ENCODE measurements around the gene GAPDH. TPM values are rescaled to one million over a fixed set of nuclear protein-coding genes. Genes with fewer than 3 reads are reported as not detected.

GAPDH gene
- total RNA-seq, 2 experiments from 2014 or later = 5,691 to 5,753 TPM

DNA sequence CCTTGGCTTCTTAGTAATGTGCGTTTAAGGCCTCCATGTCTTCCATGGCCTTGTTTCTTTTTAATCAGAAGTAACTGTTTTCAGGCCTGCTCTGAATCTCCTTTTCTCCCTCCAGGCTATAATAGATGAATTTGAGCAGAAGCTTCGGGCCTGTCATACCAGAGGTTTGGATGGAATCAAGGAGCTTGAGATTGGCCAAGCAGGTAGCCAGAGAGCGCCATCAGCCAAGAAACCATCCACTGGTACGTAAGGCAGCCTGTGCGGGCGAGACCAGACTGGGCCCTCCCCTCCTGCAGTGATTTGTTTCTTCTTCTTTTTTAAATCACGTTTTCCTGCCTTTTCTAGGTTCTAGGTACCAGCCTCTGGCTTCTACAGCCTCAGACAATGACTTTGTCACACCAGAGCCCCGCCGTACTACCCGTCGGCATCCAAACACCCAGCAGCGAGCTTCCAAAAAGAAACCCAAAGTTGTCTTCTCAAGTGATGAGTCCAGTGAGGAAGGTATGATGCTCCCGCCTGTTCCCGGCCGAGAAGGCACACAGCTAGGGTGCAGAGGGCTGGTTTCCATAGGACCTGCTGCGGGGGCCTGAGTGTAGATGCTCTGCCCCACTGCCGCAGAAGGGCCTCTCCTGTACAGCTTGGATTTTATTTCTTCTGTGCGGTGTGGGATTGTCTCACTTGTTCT is 3.6 kb upstream of the GAPDH start:
- no peak for DNase-seq
- Mint-ChIP-seq H3K4me3 (no peak overlapping the region), H3K27ac (peak overlapping the region; percentile 13), H3K27me3 (no peaks in the 10 kb centered on the region), H3K4me1 (peaks cover 24% of the 10 kb centered on the region), H3K9me3 (no peaks in the 10 kb centered on the region), H3K36me3 (ENCODE audit: low read depth) (peaks cover 90% of the 10 kb centered on the region)
- CTCF ChIA-PET = interaction anchor here (1.5 to 2.7 kb wide), 2 partner anchors 16 to 23 kb away, joined by 3 to 8 read pairs; no protein-coding TSS in a partner anchor
- POLR2A ChIA-PET = interaction anchor here (2.0 to 2.2 kb wide), 2 partner anchors 31 to 38 kb away, joined by 9 to 24 read pairs; partner anchors contain the start of gene MRPL51

DNA sequence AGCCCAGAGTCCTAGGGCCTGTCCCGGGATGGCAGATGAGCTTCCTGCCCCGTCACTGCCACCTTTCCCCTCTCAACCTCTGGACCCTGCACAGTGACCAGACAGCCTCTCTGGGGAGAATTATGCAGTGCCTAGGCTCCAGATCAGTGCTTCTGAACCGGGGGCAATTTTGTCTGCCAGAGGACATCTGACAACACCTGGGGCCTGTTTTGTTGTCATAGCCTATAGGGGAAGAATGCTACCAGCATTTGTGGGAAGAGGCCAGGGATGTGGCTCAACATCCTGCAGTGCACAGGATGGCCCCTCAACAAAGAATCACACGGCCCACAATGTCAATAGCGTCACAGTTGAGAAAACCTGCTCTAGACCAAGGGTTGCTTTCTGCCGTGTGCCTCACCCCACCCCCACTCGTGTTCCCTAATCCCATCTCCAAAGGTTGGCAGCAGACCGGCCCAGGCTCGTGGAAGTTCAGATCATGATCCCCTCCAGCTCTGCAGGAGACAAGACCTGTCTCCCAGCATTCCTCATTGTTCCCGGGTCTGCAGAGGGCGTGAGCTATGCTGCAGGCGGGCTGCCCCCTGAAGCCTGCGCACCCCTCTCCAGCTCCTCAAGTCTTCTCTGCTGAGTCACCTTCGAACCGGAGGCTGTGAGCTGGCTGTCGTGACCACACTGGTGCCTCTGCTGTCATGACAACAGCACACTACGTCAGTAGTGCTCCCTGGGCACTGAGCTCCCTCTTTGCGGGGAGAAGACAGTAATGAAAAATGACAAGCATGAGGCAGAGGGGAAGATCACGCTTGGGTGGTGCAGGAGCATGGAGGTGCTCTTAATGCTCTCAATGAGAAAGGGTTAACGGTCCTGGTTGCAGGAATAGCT is 2.0 kb upstream of the GAPDH start:
- H3K9me3 Mint-ChIP-seq = no peaks in the 10 kb centered on the region
- CTCF ChIA-PET = interaction anchor here (0.9 to 2.7 kb wide), 14 partner anchors 18 to 195 kb away, joined by 3 to 8 read pairs (median 4); partner anchors contain the start of genes MRPL51 and VAMP1
- H3K4me1 Mint-ChIP-seq = peaks cover 35% of the 10 kb centered on the region
- H3K4me3 Mint-ChIP-seq = peak overlapping the region; percentile 96
- DNase-seq = peak; percentile 91
- H3K27ac Mint-ChIP-seq = peak overlapping the region; percentile 97
- H3K27me3 Mint-ChIP-seq = no peaks in the 10 kb centered on the region
- H3K36me3 Mint-ChIP-seq (ENCODE audit: low read depth) = peaks cover 90% of the 10 kb centered on the region
- POLR2A ChIA-PET = interaction anchor here (0.5 to 2.2 kb wide), 33 partner anchors 9 to 412 kb away, joined by 3 to 32 read pairs (median 5); partner anchors contain the start of genes C12orf57, CDCA3, MRPL51 and NOP2

DNA sequence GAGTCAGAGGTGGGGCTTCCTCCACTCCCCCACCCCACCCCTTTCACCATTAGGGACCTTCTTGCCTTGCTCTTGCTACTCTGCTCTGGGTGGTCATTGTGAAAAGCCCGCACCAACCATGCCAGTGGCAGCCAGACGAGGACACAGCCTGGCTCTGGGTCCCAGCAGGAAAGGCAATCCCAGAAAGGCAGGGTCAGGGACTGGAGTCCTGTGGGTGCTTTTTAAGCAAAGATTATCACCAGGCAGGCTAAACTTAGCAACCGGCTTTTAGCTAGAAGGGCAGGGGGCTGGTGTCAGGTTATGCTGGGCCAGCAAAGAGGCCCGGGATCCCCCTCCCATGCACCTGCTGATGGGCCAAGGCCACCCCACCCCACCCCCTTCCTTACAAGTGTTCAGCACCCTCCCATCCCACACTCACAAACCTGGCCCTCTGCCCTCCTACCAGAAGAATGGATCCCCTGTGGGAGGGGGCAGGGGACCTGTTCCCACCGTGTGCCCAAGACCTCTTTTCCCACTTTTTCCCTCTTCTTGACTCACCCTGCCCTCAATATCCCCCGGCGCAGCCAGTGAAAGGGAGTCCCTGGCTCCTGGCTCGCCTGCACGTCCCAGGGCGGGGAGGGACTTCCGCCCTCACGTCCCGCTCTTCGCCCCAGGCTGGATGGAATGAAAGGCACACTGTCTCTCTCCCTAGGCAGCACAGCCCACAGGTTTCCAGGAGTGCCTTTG is 1.2 kb upstream of the GAPDH start:
- POLR2A ChIA-PET = interaction anchor here (0.8 to 2.2 kb wide), 28 partner anchors 9 to 411 kb away, joined by 3 to 32 read pairs (median 6); partner anchors contain the start of genes C12orf57, CDCA3, MRPL51 and NOP2
- Mint-ChIP-seq H3K27me3 (no peaks in the 10 kb centered on the region), H3K27ac (peak overlapping the region; percentile 97), H3K4me1 (peaks cover 43% of the 10 kb centered on the region), H3K36me3 (ENCODE audit: low read depth) (peaks cover 90% of the 10 kb centered on the region), H3K4me3 (peak overlapping the region; percentile 96), H3K9me3 (no peaks in the 10 kb centered on the region)
- DNase-seq = peak; percentile 58
- CTCF ChIA-PET = interaction anchor here (0.9 to 2.7 kb wide), 13 partner anchors 18 to 196 kb away, joined by 3 to 8 read pairs (median 4); partner anchors contain the start of genes MRPL51 and VAMP1

DNA sequence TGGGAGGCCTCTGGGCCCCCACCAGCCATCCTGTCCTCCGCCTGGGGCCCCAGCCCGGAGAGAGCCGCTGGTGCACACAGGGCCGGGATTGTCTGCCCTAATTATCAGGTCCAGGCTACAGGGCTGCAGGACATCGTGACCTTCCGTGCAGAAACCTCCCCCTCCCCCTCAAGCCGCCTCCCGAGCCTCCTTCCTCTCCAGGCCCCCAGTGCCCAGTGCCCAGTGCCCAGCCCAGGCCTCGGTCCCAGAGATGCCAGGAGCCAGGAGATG is 729 bp upstream of the GAPDH start:
- no peak for DNase-seq
- Mint-ChIP-seq H3K4me3 (peak overlapping the region; percentile 96), H3K27me3 (no peaks in the 10 kb centered on the region), H3K36me3 (ENCODE audit: low read depth) (peaks cover 90% of the 10 kb centered on the region), H3K9me3 (no peaks in the 10 kb centered on the region), H3K4me1 (peaks cover 48% of the 10 kb centered on the region), H3K27ac (peak overlapping the region; percentile 97)
- CTCF ChIA-PET = interaction anchor here (0.6 to 3.3 kb wide), 7 partner anchors 19 to 142 kb away, joined by 3 to 11 read pairs (median 4); partner anchors contain the start of genes MRPL51 and VAMP1
- POLR2A ChIA-PET = interaction anchor here (0.6 to 7.9 kb wide), 32 partner anchors 20 to 413 kb away, joined by 3 to 201 read pairs (median 7); partner anchors contain the start of genes C12orf57, CDCA3, COPS7A and IFFO1

DNA sequence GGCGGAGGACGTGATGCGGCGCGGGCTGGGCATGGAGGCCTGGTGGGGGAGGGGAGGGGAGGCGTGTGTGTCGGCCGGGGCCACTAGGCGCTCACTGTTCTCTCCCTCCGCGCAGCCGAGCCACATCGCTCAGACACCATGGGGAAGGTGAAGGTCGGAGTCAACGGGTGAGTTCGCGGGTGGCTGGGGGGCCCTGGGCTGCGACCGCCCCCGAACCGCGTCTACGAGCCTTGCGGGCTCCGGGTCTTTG is 303 bp downstream of the GAPDH start:
- Mint-ChIP-seq H3K4me3 (peak overlapping the region; percentile 96), H3K4me1 (peaks cover 58% of the 10 kb centered on the region), H3K36me3 (ENCODE audit: low read depth) (peaks cover 90% of the 10 kb centered on the region), H3K9me3 (no peaks in the 10 kb centered on the region), H3K27me3 (no peaks in the 10 kb centered on the region), H3K27ac (peak overlapping the region; percentile 97)
- ChIA-PET POLR2A (interaction anchor here (0.9 to 7.9 kb wide), 32 partner anchors 8 to 409 kb away, joined by 3 to 201 read pairs (median 8); partner anchors contain the start of genes C12orf57, CD27, CD4 and CDCA3), CTCF (interaction anchor here (1.0 to 3.3 kb wide), 8 partner anchors 23 to 111 kb away, joined by 3 to 13 read pairs (median 6); partner anchors contain the start of genes MRPL51 and VAMP1)
- no peak for DNase-seq

DNA sequence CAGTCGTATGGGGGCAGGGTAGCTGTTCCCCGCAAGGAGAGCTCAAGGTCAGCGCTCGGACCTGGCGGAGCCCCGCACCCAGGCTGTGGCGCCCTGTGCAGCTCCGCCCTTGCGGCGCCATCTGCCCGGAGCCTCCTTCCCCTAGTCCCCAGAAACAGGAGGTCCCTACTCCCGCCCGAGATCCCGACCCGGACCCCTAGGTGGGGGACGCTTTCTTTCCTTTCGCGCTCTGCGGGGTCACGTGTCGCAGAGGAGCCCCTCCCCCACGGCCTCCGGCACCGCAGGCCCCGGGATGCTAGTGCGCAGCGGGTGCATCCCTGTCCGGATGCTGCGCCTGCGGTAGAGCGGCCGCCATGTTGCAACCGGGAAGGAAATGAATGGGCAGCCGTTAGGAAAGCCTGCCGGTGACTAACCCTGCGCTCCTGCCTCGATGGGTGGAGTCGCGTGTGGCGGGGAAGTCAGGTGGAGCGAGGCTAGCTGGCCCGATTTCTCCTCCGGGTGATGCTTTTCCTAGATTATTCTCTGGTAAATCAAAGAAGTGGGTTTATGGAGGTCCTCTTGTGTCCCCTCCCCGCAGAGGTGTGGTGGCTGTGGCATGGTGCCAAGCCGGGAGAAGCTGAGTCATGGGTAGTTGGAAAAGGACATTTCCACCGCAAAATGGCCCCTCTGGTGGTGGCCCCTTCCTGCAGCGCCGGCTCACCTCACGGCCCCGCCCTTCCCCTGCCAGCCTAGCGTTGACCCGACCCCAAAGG is 804 bp downstream of the GAPDH start:
- DNase-seq = peak; percentile 88
- ChIA-PET CTCF (interaction anchor here (0.7 to 3.3 kb wide), 13 partner anchors 16 to 338 kb away, joined by 3 to 13 read pairs (median 4); partner anchors contain the start of genes MRPL51, SPSB2 and VAMP1), POLR2A (interaction anchor here (0.7 to 7.9 kb wide), 39 partner anchors 9 to 573 kb away, joined by 3 to 201 read pairs (median 7); partner anchors contain the start of genes C12orf57, CD27, CD4 and CDCA3)
- Mint-ChIP-seq H3K9me3 (no peaks in the 10 kb centered on the region), H3K4me3 (peak overlapping the region; percentile 96), H3K27ac (peak overlapping the region; percentile 97), H3K4me1 (peaks cover 63% of the 10 kb centered on the region), H3K27me3 (no peaks in the 10 kb centered on the region), H3K36me3 (ENCODE audit: low read depth) (peaks cover 90% of the 10 kb centered on the region)

DNA sequence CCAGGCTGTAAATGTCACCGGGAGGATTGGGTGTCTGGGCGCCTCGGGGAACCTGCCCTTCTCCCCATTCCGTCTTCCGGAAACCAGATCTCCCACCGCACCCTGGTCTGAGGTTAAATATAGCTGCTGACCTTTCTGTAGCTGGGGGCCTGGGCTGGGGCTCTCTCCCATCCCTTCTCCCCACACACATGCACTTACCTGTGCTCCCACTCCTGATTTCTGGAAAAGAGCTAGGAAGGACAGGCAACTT is 1.3 kb downstream of the GAPDH start:
- POLR2A ChIA-PET = interaction anchor here (0.7 to 7.9 kb wide), 31 partner anchors 9 to 572 kb away, joined by 3 to 201 read pairs (median 9); partner anchors contain the start of genes CD27, CD4, CDCA3 and COPS7A

DNA sequence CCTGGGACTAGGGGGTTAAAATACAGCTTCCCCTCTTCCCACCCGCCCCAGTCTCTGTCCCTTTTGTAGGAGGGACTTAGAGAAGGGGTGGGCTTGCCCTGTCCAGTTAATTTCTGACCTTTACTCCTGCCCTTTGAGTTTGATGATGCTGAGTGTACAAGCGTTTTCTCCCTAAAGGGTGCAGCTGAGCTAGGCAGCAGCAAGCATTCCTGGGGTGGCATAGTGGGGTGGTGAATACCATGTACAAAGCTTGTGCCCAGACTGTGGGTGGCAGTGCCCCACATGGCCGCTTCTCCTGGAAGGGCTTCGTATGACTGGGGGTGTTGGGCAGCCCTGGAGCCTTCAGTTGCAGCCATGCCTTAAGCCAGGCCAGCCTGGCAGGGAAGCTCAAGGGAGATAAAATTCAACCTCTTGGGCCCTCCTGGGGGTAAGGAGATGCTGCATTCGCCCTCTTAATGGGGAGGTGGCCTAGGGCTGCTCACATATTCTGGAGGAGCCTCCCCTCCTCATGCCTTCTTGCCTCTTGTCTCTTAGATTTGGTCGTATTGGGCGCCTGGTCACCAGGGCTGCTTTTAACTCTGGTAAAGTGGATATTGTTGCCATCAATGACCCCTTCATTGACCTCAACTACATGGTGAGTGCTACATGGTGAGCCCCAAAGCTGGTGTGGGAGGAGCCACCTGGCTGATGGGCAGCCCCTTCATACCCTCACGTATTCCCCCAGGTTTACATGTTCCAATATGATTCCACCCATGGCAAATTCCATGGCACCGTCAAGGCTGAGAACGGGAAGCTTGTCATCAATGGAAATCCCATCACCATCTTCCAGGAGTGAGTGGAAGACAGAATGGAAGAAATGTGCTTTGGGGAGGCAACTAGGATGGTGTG is 1.9 kb downstream of the GAPDH start:
- CTCF ChIA-PET = interaction anchor here (0.6 to 3.3 kb wide), 13 partner anchors 15 to 1532 kb away, joined by 3 to 13 read pairs (median 4); partner anchors contain the start of genes IFFO1, MRPL51, SPSB2 and VAMP1
- Mint-ChIP-seq H3K4me3 (peak overlapping the region; percentile 96), H3K36me3 (ENCODE audit: low read depth) (peaks cover 85% of the 10 kb centered on the region), H3K4me1 (peaks cover 69% of the 10 kb centered on the region), H3K27ac (peak overlapping the region; percentile 97), H3K9me3 (no peaks in the 10 kb centered on the region), H3K27me3 (no peaks in the 10 kb centered on the region)
- peak; percentile 24 for DNase-seq
- POLR2A ChIA-PET = interaction anchor here (0.7 to 7.9 kb wide), 31 partner anchors 10 to 572 kb away, joined by 3 to 201 read pairs (median 9); partner anchors contain the start of genes CD27, CD4, CDCA3 and COPS7A

More for the DNA sequence above, 1.3 kb downstream of the GAPDH start:
- H3K4me3 Mint-ChIP-seq = peak overlapping the region; percentile 96
- no peaks in the 10 kb centered on the region for H3K27me3 Mint-ChIP-seq
- CTCF ChIA-PET = interaction anchor here (0.6 to 3.3 kb wide), 14 partner anchors 15 to 1532 kb away, joined by 3 to 13 read pairs (median 4); partner anchors contain the start of genes IFFO1, MRPL51, SPSB2 and VAMP1
- DNase-seq = no peak
- H3K27ac Mint-ChIP-seq = peak overlapping the region; percentile 97
- H3K36me3 Mint-ChIP-seq (ENCODE audit: low read depth) = peaks cover 90% of the 10 kb centered on the region
- H3K9me3 Mint-ChIP-seq = no peaks in the 10 kb centered on the region
- peaks cover 66% of the 10 kb centered on the region for H3K4me1 Mint-ChIP-seq

DNA sequence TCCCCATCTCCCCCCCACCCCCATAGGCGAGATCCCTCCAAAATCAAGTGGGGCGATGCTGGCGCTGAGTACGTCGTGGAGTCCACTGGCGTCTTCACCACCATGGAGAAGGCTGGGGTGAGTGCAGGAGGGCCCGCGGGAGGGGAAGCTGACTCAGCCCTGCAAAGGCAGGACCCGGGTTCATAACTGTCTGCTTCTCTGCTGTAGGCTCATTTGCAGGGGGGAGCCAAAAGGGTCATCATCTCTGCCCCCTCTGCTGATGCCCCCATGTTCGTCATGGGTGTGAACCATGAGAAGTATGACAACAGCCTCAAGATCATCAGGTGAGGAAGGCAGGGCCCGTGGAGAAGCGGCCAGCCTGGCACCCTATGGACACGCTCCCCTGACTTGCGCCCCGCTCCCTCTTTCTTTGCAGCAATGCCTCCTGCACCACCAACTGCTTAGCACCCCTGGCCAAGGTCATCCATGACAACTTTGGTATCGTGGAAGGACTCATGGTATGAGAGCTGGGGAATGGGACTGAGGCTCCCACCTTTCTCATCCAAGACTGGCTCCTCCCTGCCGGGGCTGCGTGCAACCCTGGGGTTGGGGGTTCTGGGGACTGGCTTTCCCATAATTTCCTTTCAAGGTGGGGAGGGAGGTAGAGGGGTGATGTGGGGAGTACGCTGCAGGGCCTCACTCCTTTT is 2.7 kb downstream of the GAPDH start:
- peak overlapping the region; percentile 97 for H3K27ac Mint-ChIP-seq
- POLR2A ChIA-PET = interaction anchor here (0.7 to 7.9 kb wide), 23 partner anchors 10 to 315 kb away, joined by 3 to 201 read pairs (median 8); partner anchors contain the start of genes CD27, CDCA3, COPS7A and IFFO1
- peak; percentile 33 for DNase-seq
- no peaks in the 10 kb centered on the region for H3K9me3 Mint-ChIP-seq
- CTCF ChIA-PET = interaction anchor here (0.6 to 5.9 kb wide), 30 partner anchors 9 to 423 kb away, joined by 3 to 115 read pairs (median 4); partner anchors contain the start of genes COPS7A, IFFO1, MRPL51 and TAPBPL
- peak overlapping the region; percentile 96 for H3K4me3 Mint-ChIP-seq
- H3K27me3 Mint-ChIP-seq = no peaks in the 10 kb centered on the region
- peaks cover 73% of the 10 kb centered on the region for H3K4me1 Mint-ChIP-seq
- H3K36me3 Mint-ChIP-seq (ENCODE audit: low read depth) = peaks cover 81% of the 10 kb centered on the region

Measured in activated CD4-positive, alpha-beta memory T cell treated with anti-CD3 and anti-CD28 coated beads, Interleukin-2, amount 10 ng/mL, durations not matched to agents 7 days and 5 days (primary cell).